ENCODE results near the gene CYP27B1. TPM values are rescaled to one million over a fixed set of nuclear protein-coding genes. Genes with fewer than 3 reads are reported as not detected.

The CYP27B1 gene
- total RNA-seq, 1 experiment from 2014 or later = 7.0 TPM

DNA sequence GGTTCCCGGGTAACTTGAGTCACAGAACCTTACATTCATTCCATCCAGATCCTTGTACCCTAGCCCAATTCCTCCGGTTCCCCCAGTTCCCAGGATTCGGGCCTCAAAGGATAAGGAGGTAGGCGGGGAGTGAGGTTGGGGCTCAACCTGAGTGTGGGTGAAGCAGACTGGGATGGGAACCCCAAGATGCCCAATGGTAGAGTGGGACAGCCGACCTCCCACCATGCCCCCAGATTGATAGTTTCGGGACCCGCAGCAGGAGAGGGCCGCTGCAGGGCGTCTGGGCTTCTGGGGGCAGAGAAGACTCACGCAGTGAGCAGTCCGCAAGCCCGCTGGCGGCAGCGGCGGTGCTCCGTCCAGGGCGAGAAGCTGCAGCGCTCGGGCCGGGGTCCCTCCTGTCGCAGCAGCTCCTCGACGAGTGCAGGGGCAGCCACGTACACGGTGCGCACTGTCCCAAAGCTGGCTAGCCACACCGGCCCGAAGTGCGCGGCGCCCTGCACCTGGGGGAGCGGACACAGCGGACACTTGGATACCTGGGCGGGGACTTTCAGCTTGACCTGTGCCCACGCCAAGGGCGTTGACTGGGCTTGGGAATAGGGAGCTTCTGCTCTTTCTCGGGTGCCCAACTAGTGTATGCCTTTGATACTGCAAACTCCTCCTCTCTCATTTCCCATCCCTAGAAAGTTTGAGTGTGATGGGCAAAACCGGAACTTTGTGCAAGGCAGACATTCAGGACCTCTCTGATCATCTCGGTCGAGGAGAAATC, 997 bp downstream of the CYP27B1 start:
- DNase-seq (ENCODE audit: low spot score) = no peak

GRCh38 chr12:57765003-57765697, 1.7 kb downstream of the CYP27B1 start:
- peak; percentile 56 for DNase-seq (ENCODE audit: low spot score)

GRCh38 chr12:57764662-57765002, 2.2 kb downstream of the CYP27B1 start:
- peak; percentile 53 for DNase-seq (ENCODE audit: low spot score)

GRCh38 chr12:57763881-57764661, 2.8 kb downstream of the CYP27B1 start:
- no peak for DNase-seq (ENCODE audit: low spot score)

DNA sequence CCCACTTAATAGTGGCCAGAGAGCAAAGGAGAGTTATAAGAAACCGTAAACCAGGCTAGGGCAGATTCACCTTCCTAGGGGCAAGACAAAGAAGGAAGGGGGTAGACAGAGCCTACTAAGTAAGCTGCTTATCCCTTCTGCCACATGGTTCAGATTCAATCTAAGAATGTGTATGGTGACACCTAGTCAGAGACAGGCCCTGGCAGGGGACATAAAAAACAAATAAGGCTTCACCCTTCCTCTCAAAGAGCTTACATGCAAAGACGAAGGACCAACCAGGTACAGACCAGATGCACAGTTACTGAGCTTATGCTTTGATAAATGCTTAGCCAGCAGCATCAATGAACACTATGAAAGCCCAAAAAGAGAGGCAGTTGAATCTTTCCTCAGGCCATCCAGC, 4.4 kb downstream of the CYP27B1 start:
- no peak for DNase-seq (ENCODE audit: low spot score)

DNA sequence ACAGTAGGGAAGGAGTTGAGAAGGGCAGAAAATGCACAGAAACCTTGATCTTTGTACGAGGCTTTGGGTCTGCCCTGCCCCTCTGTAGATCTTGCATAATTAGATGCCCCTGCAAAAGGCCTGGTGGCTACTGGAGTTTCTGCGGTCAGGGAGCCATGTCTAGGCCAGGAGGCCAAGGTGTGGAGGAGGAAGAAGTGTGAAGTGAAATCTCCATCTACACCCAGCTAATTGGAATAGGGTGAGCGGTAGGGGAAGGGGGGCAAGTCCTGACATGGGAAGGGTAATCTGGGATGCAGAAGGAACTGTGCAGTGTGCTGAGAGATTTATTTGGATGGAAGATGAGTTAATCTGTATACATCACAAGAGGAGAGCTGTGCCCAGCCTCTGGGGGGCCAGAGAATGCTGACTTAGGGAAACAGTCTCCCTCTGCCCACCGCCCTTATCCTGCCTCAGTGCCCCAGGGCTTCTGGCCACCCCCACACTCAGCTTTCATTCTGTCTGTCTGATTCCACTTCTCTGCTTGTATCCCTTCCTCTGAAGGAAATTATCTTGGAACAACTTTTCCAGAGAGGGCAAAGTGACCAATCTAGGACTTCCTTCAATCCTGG, 5.4 kb downstream of the CYP27B1 start:
- DNase-seq (ENCODE audit: low spot score) = no peak

DNA sequence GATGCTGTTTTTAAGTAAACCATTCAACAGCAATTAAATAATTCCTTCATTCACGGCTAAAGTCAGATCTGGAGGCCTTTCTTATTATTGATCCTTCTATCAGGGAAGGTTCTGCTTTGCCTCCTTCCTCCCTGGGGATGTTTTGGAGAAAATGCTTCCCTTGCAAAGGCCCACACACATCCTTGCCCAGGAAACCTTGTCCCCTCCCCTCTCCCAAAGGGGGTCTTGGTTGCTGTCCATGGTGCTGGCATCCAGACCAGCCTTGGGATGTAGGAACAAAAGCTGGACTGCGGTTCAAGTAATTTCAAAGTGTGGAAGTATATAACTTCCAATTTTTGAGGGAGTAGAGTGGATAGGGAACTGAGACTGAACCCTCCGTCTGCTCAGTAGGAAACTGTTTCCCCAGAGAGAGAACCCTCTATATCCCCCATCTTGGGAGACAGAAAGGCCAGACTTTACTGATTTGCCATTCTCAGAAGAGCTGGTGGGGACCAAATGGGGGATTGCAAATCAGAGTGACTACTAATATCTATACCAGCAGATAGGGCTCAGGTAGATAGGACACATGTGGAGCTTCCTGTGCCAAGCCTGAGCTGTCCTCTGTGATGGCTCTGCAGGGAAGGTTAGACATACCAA, 6.4 kb downstream of the CYP27B1 start:
- no peak for DNase-seq (ENCODE audit: low spot score)

DNA sequence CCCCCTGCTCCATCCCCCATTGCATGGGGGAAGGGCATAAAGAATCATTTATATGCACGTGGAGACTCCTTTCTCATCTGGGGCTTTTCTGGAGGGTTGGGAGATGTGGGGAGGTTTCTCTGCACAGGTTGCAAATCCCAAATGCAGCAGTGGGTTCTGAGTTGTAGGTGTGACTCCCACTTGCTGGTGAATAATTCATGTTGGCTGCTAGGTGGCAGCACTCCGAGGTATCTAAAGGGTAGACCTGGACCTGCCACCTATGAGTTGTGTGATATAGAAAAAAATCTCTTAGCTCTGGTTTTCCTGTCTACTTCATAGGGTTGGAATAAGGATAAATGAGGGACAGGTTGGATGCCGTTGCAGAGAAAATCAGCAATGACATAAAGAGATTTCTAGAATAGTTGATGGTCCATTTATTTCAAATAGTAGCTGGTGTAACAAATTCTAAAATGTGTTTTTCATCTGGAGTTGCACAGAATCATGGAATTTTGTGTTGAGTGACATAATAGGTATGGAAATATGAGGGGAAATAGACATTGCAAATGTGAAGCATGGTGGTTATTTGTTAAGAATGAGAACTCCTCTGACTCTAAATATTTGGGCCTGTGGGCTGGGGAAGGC, 7.4 kb downstream of the CYP27B1 start:
- peak; percentile 56 for DNase-seq (ENCODE audit: low spot score)

DNA sequence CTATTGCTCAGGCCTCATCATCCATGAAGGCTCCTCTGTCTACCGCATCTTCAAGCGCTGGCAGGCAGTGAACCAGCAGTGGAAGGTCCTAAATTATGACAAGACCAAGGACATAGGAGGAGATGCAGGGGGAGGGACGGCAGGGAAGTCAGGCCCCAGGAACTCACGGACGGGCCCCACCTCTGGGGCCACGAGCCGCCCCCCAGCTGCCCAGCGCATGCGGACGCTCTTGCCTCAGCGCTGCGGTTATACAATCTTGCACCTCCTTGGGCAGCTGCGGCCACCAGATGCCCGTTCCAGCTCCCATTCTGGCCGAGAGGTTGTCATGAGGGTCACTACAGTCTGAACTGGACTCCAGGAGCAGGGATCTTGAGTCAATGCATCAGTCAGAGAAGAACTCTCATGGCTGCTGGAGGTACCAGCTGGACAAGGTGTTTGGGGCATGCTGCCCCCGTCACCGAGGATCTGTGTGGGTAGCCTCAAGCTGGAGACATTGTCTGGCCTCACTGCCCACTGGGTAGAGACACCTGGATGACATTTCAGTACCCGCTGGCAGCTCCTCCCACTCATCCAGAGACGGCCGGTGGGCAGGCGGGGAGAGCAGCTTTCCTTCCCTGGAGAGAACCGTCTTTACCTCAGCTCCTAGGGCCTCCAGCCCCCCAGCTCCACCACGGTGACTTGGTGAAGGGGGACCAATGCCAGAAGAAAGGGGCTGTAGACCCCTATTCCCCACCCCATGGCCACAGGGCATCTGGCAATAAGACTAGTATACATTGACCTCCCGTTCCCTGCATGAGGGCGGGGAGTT, 8.1 kb downstream of the CYP27B1 start:
- no peak for DNase-seq (ENCODE audit: low spot score)

DNA sequence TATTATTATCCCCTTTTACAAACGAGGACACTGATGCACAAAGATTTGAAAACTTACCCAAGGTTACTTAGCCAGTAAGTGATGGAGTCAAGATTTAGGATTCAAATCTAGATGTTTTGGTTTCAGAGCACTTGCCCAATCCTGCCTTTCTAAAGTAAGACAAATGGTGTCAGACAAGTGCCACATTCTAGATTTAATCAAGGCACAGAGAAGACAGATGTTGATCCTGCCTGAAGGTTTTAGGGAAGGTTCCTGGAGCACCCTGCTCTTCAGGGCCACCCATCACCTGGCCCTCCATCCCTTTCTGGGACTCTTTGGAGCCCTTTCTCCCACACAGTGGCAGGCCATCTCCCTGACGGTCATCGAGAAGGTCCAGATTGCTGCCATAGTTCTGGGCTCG, 9.1 kb downstream of the CYP27B1 start:
- no peak for DNase-seq (ENCODE audit: low spot score)

DNA sequence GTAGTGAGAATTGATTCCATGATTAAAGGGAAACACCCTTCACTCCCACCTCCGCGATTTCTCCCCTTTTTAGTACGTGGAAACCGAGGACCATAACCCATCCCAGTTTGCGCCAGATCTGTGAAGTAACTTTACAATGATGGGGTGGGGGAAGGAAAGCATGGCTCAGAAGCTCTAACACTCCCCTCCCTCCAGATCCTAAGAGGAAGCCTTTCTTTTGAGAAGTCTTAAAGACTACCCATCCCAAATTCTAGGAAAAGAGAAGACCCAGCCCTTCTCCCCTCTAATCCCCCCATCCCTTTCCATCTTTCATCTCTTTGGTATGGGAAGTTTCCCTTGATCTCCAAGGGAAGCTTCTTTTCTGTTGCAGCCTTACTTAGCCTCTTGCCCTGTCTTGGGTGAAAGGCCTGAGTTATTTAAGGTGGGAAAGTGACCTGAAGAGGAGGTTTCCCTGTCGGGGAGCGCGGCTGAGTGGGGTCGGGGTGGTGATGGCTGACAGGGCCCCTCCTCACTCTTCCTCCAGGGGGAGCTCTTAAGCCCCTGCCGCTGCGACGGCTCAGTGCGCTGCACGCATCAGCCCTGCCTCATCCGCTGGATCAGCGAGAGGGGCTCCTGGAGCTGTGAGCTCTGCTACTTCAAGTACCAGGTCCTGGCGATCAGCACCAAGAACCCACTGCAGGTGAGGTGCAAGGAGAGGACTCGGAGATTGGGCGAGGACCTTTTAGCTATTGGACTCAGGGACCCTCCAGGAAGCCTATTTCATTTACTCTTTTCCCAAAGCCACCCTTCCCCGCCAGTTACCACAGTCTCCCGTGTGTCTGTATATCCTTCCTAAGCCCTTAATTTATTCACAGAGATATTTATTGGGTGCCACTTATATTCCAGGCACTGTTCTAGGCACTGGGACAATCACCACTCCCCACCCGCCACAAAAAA, 10.2 kb downstream of the CYP27B1 start:
- DNase-seq (ENCODE audit: low spot score) = peak; percentile 59

- DNase-seq (ENCODE audit: low spot score) = peak; percentile 41
These were observed 11.2 kb downstream of the CYP27B1 start for GRCh38 chr12:57755454-57756372.

DNA sequence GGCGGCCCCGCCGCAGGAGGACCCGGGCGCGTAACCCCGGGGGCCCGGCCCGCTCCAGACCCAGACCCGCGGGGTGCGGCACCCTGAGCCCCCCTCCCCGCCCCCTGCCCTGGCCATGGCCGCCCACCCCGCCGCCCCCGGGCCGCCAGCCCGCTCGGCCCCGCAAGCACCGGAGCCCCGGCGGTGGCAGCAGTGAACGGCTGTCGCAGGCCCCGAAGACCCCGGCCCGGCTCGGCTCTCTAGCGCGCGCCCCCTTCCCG, 11.8 kb downstream of the CYP27B1 start:
- no peak for DNase-seq (ENCODE audit: low spot score)

GRCh38 chr12:57754411-57755193, 12.3 kb downstream of the CYP27B1 start, which contains the start of gene MARCHF9:
Gene MARCHF9, plus strand, starts transcription at chr12:57755103. Its CDS starts 426 bp downstream, at chr12:57755529.
- DNase-seq (ENCODE audit: low spot score) = peak; percentile 75

DNA sequence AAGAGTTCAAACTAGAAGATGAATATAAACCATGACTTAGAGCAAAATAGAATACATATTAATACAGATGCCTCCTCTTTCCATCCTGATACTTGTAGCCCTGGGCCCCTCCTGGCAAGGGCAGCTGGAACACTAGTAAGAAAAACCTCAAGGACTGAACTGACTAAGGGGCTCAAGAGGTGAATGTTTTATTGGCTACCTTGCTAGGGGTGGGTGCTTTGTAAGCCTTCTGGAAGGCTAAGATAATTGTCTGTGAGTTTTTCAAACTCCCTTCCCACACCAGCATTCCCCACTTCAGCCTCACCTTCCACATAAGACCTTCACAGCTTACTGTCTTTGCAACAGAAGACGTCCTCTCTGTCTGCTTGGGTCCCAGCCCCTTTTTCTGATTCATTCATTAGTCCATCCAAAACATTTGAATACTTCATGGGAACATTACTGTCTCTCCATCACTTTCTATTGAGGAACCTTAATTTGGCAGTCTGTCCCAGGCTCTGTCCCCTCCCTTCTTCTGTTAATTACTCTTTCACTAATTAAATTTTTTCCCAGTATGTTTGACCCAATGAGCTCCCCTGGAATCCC, 13.0 kb downstream of the CYP27B1 start:
- no peak for DNase-seq (ENCODE audit: low spot score)

DNA sequence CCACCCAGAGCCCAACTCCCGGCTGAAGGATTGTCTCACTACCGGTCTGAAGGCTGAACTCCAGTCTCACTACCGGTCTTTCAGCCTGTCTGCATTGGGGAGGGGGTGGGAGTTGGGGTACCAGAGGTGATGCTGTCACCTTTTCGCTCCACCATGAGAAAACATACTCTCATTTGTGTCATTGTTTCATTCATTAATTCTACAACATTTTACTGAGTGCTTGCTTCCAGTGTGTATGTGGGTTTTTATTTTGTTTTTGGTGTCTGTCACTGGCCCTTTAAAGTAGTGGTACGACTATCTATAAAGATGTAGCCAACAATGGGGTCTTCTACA, 14.2 kb downstream of the CYP27B1 start:
- no peak for DNase-seq (ENCODE audit: low spot score)
